Inferior parietal cortex (tissue), 1 donor: ENCODE results near the gene HTT.

Source experiments
- DNase-seq: peaks from one replicate; pipeline ENCODE4 v3.0.0-alpha.2; 2016; ENCODE audit errors: extremely low spot score

Gene HTT

DNA sequence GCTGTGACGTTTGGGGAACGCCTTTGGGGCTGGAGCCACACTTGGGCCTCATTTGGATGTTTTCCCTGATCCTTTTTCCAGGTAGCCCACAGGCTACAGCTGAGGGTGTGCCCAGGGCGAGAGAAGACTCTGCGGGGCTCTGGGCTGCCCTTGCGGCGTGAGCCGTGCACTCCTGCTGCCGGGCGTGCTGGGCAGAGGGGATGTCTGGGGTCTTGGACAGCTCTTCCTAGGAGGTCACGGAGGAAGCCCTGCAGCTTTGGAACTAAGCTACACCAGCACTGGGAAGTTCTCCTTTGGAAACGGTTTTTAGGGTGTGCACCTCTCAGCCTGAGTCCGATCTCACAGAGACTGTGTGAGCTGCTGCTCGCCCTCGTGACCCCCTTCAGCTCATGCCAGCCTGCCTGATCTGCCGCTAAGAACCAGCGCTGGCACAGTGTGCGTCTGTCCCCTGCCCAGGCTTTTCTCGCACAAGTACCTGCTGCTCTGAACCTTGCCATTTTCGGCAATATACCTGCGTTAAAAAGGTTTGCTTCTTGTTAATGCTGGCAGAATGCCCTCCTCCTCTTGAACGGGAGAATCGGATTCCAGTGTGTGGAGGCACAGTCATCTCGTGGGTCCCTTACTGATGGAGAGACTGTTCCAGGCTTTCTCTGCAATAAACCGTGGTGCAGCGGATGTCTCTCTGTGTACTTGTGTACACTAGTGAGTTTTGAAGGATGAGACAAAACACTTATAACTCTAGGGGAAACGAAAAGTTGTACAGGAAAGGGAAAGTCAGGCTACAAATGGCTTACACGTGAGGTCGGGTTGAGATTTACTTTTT is 188.8 kb downstream of the HTT start:
- DNase-seq: no peak

DNA sequence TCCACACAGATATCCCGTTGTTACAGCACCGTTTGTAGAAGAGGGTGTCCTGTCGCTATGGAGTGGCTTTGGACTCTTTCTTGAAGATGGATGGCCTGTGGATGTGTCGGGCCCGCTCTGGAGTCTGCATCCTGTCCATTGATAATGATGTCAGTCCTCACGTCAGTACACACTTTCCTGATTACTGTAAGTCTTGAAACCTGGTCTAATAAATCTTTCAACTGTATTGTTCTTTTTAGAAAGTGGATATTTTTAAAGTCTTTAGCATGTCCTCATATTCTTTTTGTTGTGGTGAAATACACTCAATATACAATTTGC is 189.4 kb downstream of the HTT start:
- no peak for DNase-seq

DNA sequence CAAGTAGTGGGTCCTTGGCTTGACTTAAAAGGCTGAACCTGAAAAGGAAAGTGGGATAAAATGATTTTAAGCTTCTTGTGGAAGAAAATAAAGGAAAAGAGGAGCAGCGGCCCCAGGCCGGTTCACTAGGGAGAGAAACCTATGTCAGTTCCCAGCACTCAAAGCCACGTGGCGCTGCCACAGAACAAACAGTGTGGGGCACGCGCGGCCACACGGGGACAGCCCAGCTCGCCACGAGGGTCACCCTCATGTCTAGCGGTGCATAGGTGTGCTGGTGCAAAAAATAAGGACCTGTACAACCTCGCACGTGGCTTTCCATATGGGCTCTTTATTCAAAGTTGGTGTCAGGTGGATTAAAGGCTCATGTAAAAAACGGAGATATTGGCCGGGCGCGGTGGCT is 191.6 kb downstream of the HTT start:
- no peak for DNase-seq

DNA sequence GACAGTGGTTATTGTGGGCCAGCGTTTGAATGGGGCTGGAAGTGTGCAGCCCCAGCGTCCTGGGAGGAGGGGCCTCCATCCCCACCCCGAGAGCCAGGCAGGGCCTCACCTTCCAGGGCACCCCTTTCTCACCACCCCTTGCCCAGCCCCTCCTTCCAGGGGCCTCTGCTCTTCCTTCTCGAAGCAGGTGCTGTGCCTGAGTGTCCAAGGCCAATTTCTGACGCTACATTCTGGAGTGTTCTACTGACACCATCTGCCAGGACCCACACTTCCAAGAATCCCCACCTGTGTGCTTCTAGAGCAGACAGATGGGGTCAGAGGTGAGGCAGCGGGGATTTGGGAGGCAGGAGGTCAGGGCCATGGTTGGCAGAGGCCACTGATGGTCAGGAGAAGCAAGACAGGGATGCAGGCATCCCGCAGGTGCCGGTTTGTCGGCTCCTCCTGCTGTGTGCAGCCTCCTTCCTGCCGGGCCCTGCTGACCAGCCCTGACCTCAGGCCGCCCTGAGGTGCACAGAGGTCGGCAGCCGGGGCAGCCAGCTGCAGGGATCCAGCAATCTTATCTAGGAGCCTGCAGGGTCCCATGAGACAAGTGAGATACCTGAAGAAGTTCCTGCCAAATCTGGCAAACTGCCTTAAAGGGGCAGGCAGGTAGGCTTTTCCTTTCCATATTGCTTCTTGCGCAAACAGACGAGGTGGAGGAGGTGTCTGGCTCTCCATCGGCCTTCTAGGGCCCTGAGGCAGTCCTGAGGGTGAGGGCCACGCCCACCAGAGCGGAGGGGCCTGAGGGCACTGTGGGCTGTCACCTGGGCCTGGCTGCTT is 193.3 kb downstream of the HTT start:
- no peak for DNase-seq

DNA sequence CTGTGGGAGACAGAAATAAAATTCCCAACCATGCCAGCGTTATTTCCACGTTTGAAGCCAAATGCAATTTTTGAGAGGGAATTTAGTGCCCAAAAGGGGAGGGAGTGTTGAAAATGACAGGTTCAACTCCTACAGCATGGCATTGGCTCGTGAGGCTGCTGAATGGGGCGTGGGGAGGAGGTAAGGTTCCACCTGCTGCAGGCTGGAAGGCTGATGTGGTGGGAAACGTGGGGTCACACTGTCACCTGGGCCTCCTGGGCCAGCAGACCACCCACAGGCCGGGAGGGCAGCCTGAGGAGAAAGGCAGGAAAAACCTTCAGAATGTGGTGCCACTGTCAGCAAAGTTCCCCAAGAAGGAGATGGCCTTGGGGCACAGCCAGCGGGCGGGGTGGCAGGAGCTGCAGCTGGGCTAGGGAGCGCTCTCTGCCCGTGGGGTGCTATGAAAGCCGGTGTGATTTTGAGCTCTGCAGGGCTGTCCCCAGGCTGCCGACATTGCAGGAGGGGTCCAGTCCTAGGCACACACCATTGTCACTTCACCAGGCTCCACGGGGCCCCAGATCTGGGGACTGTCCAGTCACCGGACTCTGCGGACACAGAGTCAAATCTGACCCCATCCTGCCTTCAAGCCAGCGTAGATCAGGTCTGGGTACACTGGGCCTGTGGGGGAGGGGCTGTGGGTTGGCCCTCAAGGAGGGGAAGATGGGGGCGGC is 194.1 kb downstream of the HTT start:
- no peak for DNase-seq

DNA sequence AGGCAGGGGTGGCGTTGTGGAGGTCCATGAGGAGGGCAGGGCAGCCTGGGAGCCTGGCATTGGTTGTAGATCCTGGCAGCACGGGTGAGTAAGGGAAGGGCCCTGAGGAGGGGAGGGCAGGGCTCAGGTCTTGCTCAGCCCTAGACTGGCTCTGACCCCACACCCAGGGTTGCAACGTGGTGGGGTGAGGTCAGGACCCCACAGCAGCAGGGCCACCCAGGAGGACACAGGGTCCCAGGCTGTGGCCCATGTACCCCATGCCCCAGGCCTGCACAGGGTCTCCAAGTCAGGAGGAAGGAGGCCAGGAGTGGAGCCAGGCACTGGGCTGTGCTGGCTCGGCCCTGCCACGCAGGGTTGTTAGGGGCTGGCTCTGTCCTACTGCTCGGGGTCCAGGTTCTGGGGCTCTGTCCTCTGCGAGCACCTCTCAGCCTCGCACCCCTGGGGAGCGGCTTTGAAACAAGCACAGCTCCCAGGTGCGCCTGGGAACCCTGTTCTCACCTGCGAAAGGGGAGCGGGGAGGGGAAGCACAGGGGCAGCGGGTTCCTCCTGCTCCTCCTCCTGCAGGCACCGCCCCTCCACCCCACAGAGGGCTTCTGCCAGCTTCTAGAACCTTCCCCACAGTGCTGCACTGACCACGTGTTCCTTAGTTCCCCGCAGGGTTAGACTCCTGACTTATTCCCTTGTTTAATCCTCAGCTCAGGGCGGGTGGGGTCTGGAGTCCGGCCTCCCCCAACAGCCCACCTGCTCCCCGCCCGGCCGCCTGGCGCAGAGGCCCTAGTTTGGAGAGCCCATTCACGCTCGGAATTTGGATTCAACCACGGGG is 194.8 kb downstream of the HTT start:
- no peak for DNase-seq

DNA sequence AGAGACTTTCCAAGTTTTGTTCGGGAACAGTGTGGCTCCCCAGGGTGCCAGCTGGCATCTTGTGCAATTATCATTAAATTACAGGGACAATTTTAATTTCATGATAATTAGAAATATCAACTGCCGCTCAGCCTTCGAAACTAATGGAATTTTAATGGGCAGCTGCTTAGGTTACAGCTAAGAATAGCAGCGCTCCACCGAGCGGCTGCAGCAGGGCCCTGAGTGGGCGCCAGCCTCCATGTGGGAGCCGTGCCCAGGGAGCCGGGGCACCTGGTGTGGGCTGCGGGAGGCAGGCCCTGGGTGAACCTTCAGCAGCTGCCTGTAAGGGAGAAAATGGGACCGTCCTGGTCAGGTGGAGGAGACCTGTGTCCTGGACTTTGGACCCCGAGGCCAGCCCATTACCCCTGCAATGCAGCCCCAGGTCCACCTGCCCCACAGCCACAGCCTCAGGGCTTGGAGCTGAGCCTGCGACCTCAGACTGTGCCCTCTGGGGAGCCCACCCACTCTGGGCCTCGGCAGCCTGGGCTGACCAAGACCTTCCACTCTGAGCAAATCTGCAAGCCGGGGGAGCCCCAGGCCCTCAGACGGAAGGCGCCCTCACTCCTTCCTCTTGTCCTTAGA is 195.6 kb downstream of the HTT start:
- DNase-seq: no peak

DNA sequence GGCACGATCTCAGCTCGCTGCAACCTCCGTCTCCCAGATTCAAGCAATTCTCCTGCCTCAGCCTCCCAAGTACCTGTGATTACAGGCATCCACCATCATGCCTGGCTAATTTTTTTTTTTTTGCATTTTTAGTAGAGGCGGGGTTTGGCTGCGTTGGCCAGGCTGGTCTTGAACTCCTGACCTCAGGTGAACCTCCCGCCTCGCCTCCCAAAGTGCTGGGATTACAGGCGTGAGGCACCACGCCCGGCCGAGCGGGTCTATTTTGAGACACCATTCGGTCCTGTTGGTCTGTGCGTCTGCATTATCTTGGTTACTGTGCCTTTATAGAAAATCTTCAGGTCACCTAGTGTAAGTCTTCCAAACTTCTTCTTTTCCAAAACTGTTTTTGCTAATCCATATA is 196.7 kb downstream of the HTT start:
- no peak for DNase-seq

DNA sequence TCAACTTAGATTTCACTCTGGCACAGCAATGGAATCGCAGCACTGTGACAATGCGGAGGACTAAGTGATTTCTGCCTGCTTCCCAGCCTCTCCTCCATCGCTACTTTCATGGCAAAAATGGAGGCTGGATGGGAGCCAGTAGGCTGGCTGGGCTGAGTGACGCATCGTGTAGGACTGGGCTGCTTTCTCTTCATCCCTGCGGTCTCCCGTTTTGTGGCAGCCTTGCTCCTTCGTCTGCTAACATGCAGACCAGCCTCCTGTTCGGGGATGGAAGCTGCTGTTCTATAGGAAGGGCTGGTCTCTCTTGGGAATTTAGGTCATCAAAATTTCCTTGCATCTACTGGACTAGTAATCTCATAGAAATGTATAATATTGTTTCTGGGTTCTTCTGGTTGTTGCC is 202.5 kb downstream of the HTT start:
- DNase-seq: peak; percentile 68

DNA sequence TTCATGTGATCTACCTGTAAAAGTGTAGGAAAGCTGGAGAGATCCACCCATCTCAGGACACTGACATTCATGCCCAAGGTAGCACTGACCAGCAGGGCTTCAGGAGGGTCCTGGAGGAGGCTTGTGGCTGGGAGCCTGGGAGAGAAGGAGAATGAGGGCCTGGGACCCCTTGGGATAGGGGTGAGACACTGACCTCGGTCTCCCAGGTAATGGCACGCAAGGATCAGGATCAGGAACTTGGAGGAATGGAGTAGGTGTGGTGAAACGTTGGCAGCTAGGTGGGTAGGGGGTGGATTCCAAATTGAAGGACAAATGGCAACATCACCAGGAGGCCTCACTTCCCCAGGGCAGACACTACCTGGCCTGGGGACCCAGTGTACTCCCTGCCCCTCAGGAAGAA is 206.0 kb downstream of the HTT start:
- DNase-seq: no peak

DNA sequence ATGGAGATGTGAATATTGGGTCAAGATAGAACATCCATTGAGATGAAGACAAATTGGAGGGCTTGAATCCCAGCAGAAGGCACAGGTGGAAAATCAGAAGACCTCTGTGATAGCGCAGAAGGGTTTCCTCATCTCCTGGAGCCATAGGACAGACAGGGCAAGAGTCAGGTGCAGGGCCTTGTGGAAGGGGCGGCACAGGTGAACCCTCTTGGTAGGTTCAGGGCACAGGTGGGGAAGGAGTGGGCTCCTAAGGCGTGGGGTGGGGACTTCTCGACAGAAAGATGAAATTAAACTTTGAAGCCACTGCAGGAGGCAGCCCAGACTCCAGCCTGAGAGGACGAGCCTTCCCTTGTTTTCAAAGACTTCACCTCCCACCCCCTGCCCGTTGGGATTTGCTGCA is 209.0 kb downstream of the HTT start:
- DNase-seq: no peak

DNA sequence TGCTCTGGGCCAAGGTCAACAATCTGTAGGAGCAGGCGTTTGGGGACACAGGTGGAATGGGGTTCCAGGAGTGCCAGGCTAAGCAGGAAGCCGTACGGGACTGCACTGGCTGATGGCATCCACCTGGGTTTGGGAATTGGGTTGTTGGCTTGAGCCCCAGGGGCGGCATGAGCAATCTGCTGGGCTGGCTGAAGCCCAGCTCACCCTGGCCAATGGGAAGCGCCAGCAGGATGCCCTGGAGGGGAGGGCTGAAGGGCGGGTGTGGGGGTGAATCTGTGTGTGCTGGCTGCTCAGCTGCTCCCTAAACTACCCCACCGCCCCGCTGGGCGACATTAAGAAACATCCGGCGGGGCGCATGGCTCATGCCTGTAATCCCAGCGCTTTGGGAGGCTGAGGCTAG is 209.4 kb downstream of the HTT start:
- no peak for DNase-seq

DNA sequence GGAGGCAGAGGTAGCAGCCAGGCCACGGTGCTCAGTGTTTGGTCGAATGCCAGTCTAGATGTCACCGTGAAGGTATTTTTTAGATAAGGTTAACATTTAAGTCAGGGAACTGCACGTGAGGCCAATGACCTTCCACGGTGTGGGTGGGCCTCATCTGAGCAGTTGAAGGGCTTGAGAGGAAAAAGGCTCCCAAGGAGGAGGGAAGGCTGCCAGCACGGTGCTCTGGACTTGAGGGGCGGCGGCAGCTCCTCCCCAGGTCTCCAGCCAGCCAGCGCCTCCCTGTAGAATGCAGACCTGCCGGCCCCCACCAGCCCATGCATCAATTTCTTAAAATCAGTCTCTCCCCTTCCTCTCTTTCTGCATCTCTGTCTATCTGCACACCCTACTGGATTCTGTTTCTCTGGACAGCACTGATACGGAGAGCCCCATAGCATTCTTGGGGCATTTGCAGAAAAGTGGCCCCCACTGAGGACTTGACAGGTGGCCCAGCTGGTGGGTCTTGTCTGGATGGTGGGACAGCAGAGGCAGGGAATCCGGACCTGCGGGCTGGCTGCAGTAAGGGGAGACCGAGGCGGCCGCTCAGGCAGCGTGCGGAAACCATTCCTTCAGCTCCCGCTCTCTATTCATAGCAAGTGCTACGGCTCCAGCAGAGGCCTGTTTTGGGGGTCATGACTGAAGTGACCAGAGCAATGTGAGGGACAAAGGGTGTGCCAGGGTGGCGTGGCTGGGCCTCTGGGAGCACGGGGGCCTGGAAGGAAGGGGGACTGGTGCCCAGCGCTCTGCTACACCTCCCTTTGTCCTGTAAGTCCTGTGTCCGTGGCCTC is 210.5 kb downstream of the HTT start:
- no peak for DNase-seq

DNA sequence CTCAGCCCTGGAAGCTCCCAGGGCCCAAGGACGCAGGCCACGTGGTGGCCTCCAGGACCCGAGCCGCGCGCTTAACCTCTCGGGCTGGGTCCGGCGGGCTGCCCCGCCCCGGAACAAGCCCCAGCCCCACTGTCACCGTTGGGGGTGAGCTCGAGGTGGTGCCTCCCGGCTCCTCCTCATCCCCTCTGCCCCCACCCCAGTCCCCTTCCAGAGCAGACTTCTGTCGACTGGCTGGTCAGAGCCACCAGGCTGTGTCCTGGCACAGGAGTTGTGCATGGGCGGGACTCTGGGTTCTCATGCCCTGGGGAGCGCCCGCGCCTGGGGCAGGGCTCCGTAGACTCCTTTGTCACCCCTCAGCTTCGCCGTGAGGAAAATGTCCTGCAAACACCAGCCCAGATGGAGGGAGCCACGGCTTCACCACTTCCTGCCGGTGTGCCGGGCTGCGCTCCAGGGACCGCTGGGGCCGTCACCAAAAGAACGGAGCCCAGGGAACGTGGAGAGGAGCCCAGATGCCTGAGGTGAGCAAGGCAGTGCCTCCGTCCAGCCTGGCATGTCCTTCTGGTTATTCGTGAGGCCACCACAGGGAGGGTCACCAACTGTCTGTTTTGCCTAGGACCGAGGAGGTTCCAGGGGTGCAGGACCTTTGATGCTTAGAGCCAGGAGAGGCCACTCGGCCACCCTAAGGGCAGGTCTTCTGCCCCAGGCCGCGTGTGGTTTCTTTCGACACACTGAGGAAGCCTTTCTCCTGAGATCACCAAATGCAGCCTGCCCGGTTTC is 211.3 kb downstream of the HTT start:
- DNase-seq: no peak

DNA sequence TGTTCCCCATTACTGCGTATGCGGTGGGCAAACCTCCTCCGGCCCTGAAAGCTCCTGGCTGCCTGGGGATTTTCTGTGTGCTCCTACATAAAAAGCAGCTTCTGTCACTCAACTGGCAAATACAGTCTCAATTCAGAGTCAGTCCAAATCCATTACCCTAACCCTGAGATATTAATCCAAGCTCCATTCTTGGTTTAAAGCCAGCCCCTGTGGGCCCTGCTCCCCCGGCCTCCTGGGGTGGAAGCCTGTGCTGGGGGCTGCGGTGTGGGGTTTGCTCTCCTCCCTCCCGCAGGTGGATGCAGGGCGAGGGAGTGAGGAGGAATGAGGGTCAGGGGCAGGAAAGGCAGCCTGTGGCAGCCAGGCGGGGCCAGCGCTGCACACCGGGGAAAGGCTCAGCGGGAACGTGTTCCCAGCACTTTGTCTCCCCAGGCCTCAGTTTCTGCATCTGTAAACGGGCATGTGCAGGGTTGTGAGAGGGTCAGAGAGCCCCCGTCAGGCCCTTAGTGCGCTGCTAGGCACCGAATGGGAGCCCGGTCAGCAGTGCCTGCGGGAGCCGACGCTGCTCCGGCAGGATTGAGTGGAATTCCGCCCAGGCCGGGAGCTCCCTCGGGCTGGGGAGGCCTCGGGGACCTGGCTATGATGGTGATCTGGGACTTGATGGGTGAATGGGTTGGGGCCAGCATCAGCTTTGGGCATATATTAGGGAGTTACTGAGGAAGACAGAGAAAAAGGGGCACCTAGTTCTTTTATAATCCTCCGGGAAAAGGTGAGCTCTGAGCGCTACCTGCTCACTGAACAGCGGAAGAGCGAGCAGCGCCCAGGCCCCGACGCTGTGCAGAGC is 212.1 kb downstream of the HTT start:
- no peak for DNase-seq

DNA sequence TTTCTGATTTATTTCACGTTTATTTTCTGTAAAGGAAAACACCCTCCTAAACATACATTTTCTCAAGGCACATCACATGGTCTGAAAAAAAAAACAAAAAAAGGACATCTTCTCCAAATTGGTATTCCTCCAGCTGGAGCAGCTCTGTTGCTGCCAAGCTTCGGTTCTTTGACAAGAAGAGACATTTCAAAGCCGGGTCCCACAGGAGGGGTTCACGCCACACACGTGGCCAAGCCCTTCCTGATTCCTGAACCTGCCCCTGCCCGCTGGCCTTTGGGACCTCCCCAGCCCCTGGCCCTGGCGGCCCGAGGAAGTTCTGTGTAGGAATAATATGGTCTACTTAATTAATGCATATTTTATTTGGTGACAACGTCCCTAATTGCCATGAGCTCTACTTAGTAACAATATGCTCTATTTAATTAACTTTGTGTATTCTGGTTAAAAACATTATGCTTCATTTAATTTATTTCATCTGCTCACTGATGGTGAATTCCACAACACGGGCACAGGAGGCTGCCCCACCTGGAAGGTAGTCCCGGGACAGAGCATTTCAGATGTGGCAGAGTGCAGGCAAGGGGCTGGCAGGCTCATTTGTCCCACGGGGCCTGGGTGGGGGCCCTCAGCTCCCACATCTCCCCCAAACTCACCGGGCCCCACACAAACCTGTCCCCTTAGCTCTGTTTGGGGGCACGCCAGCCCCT is 212.9 kb downstream of the HTT start:
- DNase-seq: no peak

DNA sequence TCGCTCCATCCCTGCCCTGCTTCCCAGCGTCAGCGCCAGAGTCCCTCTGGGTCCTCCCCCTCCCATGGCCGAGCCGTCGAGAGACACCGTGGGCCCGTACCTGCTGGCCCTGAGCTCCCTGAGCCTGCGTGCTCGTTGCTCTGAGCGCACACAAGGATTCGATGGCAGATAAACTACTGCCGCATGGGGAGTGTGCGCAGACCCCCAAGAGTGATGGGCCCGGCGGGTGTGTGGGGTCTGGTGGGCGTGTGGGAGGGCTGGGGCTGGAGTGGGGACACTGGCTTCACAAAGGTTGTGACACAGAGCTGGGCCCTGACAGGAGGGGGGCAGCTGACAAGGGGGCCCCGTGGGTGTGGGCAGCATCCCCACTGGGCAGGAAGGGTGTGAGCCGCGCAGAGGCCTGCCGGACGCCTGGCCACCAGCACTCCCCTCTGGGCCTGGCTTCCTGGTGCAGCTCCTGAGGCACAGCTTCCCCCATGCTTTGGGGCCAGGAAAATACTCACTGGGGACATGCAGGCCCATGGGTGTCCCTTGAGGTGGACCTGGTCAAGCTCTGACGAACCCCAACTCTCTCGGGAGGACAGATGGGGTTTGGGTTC is 213.6 kb downstream of the HTT start:
- DNase-seq: no peak

DNA sequence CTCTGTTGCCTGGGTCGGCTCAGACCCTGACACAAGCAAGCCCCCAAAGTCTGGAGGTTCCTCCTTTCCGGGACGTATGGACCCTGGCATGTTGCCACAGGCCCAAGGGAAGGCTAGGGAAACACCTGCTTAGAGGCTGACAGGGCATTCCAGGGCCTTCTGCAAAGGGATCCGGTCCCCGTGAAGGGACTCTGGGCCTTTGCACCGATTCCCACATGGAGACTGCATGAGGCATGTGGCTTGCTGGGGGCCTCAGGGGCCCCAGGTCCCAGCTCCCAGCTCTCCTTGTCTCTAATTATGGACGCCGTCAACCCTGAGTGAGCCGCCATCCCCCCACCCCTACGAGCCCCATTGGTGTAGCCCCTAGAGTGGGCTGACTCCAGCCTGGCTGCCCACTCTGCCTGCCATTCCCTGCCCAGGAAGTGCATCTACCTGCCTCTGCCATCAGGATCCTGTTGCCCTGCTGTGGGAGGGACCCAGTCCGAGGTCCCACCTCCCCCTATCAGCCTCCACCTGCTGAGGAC is 214.2 kb downstream of the HTT start:
- no peak for DNase-seq
